Activated T-cell treated with anti-CD3 and anti-CD28 coated beads for 1 hour (primary cell): Measurements from ENCODE around the gene GPC6.

Experiments
- DNase-seq: peaks from one replicate; pipeline ENCODE4 v3.0.0-alpha.2; 2020; ENCODE audit warnings: low read depth

GPC6 gene

GRCh38 chr13:93562676-93563075, 336.1 kb downstream of the GPC6 start:
- DNase-seq = no peak

GRCh38 chr13:93577105-93577504, 350.5 kb downstream of the GPC6 start:
- DNase-seq = no peak

- DNase-seq = no peak
These were observed 363.2 kb downstream of the GPC6 start for GRCh38 chr13:93589788-93590187.

GRCh38 chr13:93603043-93603442, 376.4 kb downstream of the GPC6 start:
- DNase-seq = no peak

- no peak for DNase-seq
These were observed 388.2 kb downstream of the GPC6 start for GRCh38 chr13:93614776-93615175.

- no peak for DNase-seq
These were observed 393.7 kb downstream of the GPC6 start for GRCh38 chr13:93620181-93620765.

- no peak for DNase-seq
These were observed 394.4 kb downstream of the GPC6 start for GRCh38 chr13:93621051-93621450.

GRCh38 chr13:93621966-93622365, 395.4 kb downstream of the GPC6 start:
- DNase-seq = no peak

GRCh38 chr13:93624311-93624777, 397.7 kb downstream of the GPC6 start:
- DNase-seq = no peak

- no peak for DNase-seq
These were observed 398.9 kb downstream of the GPC6 start for GRCh38 chr13:93625536-93625935.

- no peak for DNase-seq
These were observed 401.7 kb downstream of the GPC6 start for GRCh38 chr13:93628136-93628797.

GRCh38 chr13:93635616-93636032, 409.0 kb downstream of the GPC6 start:
- no peak for DNase-seq

- no peak for DNase-seq
These were observed 411.2 kb downstream of the GPC6 start for GRCh38 chr13:93637852-93638251.

- no peak for DNase-seq
These were observed 413.8 kb downstream of the GPC6 start for GRCh38 chr13:93640452-93640851.

- DNase-seq = no peak
These were observed 419.6 kb downstream of the GPC6 start for GRCh38 chr13:93646245-93646644.

- DNase-seq = no peak
These were observed 422.9 kb downstream of the GPC6 start for GRCh38 chr13:93649496-93649895.

GRCh38 chr13:93653776-93654175, 427.2 kb downstream of the GPC6 start:
- DNase-seq = no peak

GRCh38 chr13:93655154-93655553, 428.5 kb downstream of the GPC6 start:
- DNase-seq = no peak

- DNase-seq = no peak
These were observed 433.9 kb downstream of the GPC6 start for GRCh38 chr13:93660391-93661063.

- no peak for DNase-seq
These were observed 444.3 kb downstream of the GPC6 start for GRCh38 chr13:93670866-93671265.

- DNase-seq = no peak
These were observed 446.4 kb downstream of the GPC6 start for GRCh38 chr13:93672996-93673395.

- no peak for DNase-seq
These were observed 447.3 kb downstream of the GPC6 start for GRCh38 chr13:93673885-93674284.

GRCh38 chr13:93674337-93674755, 447.7 kb downstream of the GPC6 start:
- no peak for DNase-seq
